Measurements from ENCODE around the gene PRDM15.

The PRDM15 gene

GRCh38 chr21:41923186-41923585 lies 44.0 kb upstream of the PRDM15 start:
- no peak for DNase-seq
- Histone ChIP-seq H3K9me2 (replicated peaks; ENCODE audit: insufficient read depth, low read length) (no peaks in the 10 kb centered on the region), H4K20me1 (ENCODE audit: insufficient read depth, low read length) (no peaks in the 10 kb centered on the region), H3K4me3 (ENCODE audit: low read length) (no peak overlapping the region), H3K9ac (ENCODE audit: low read length) (no peak overlapping the region), H3K27me3 (replicated peaks; ENCODE audit: insufficient read depth, low read length) (no peaks in the 10 kb centered on the region), H3K27ac (ENCODE audit: low read length) (no peak overlapping the region), H3K4me1 (ENCODE audit: low read length) (peaks cover 19% of the 10 kb centered on the region), H3K36me3 (replicated peaks; ENCODE audit: insufficient read depth, low read length) (no peaks in the 10 kb centered on the region), H2AFZ (ENCODE audit: low read length) (no peak overlapping the region), H3K4me2 (ENCODE audit: low read depth, low read length) (no peak overlapping the region), H3K9me3 (replicated peaks; ENCODE audit: insufficient read depth, low read length) (no peaks in the 10 kb centered on the region), H3F3A (ENCODE audit: insufficient read depth, low read length) (peaks cover 24% of the 10 kb centered on the region), H3K79me2 (ENCODE audit: low read length) (peaks cover 28% of the 10 kb centered on the region)
- TF ChIP-seq CTCF (IDR thresholded peaks at IDR 0.05; ENCODE audit: low read length) = no peak
- TF ChIP-seq EZH2phosphoT487 (IDR thresholded peaks at IDR 0.05; ENCODE audit: low read length) = no peak
- TF ChIP-seq EZH2 (optimal IDR thresholded peaks at IDR 0.05; ENCODE audit: low read depth, low read length) = no peak

GRCh38 chr21:41921021-41921420 lies 41.9 kb upstream of the PRDM15 start:
- no peaks in the 10 kb centered on the region for H4K20me1 ChIP-seq (ENCODE audit: insufficient read depth, low read length)
- H3K27me3 ChIP-seq (replicated peaks; ENCODE audit: insufficient read depth, low read length) = no peaks in the 10 kb centered on the region
- H3K27ac ChIP-seq (ENCODE audit: low read length) = no peak overlapping the region
- TF ChIP-seq CTCF (IDR thresholded peaks at IDR 0.05; ENCODE audit: low read length) = no peak
- TF ChIP-seq EZH2 (optimal IDR thresholded peaks at IDR 0.05; ENCODE audit: low read depth, low read length) = no peak
- no peak for TF ChIP-seq EZH2phosphoT487 (IDR thresholded peaks at IDR 0.05; ENCODE audit: low read length)
- 0 out of 2 replicates have a peak, but pooled peaks cover 2% of the 10 kb centered on the region for H3F3A ChIP-seq (ENCODE audit: insufficient read depth, low read length)
- no peaks in the 10 kb centered on the region for H3K9me2 ChIP-seq (replicated peaks; ENCODE audit: insufficient read depth, low read length)
- H3K4me2 ChIP-seq (ENCODE audit: low read depth, low read length) = no peak overlapping the region
- H3K9ac ChIP-seq (ENCODE audit: low read length) = no peak overlapping the region
- no peak overlapping the region for H3K4me3 ChIP-seq (ENCODE audit: low read length)
- H3K4me1 ChIP-seq (ENCODE audit: low read length) = peaks cover 8% of the 10 kb centered on the region; the same call in 1 of the 2 replicates
- DNase-seq = no peak
- no peak overlapping the region for H2AFZ ChIP-seq (ENCODE audit: low read length)
- no peaks in the 10 kb centered on the region for H3K9me3 ChIP-seq (replicated peaks; ENCODE audit: insufficient read depth, low read length)
- no peaks in the 10 kb centered on the region for H3K36me3 ChIP-seq (replicated peaks; ENCODE audit: insufficient read depth, low read length)
- H3K79me2 ChIP-seq (ENCODE audit: low read length) = peaks cover 25% of the 10 kb centered on the region

- no peak overlapping the region for H2AFZ ChIP-seq (ENCODE audit: low read length)
- H3K4me2 ChIP-seq (ENCODE audit: low read depth, low read length) = no peak overlapping the region
- no peak overlapping the region for H3K27ac ChIP-seq (ENCODE audit: low read length)
- TF ChIP-seq EZH2 (optimal IDR thresholded peaks at IDR 0.05; ENCODE audit: low read depth, low read length) = no peak
- no peak overlapping the region for H3K4me3 ChIP-seq (ENCODE audit: low read length)
- H3K9ac ChIP-seq (ENCODE audit: low read length) = no peak overlapping the region
- H3K4me1 ChIP-seq (ENCODE audit: low read length) = peaks cover 2% of the 10 kb centered on the region; the same call in 1 of the 2 replicates
- H3F3A ChIP-seq (ENCODE audit: insufficient read depth, low read length) = no peaks in the 10 kb centered on the region
- DNase-seq = no peak
- no peaks in the 10 kb centered on the region for H3K9me2 ChIP-seq (replicated peaks; ENCODE audit: insufficient read depth, low read length)
- no peaks in the 10 kb centered on the region for H3K36me3 ChIP-seq (replicated peaks; ENCODE audit: insufficient read depth, low read length)
- H3K9me3 ChIP-seq (replicated peaks; ENCODE audit: insufficient read depth, low read length) = no peaks in the 10 kb centered on the region
- peaks cover 20% of the 10 kb centered on the region for H3K79me2 ChIP-seq (ENCODE audit: low read length)
- H3K27me3 ChIP-seq (replicated peaks; ENCODE audit: insufficient read depth, low read length) = no peaks in the 10 kb centered on the region
- H4K20me1 ChIP-seq (ENCODE audit: insufficient read depth, low read length) = no peaks in the 10 kb centered on the region
Measured at GRCh38 chr21:41920476-41920875, 41.3 kb upstream of the PRDM15 start.

GRCh38 chr21:41919666-41920398 lies 40.7 kb upstream of the PRDM15 start:
- DNase-seq = no peak
- Histone ChIP-seq H3K4me2 (ENCODE audit: low read depth, low read length) (no peak overlapping the region), H3K79me2 (ENCODE audit: low read length) (peaks cover 13% of the 10 kb centered on the region), H3K9me2 (replicated peaks; ENCODE audit: insufficient read depth, low read length) (no peaks in the 10 kb centered on the region), H4K20me1 (ENCODE audit: insufficient read depth, low read length) (no peaks in the 10 kb centered on the region), H3F3A (ENCODE audit: insufficient read depth, low read length) (no peaks in the 10 kb centered on the region), H3K36me3 (replicated peaks; ENCODE audit: insufficient read depth, low read length) (no peaks in the 10 kb centered on the region), H3K27ac (ENCODE audit: low read length) (no peak overlapping the region), H3K27me3 (replicated peaks; ENCODE audit: insufficient read depth, low read length) (no peaks in the 10 kb centered on the region), H2AFZ (ENCODE audit: low read length) (no peak overlapping the region), H3K4me1 (ENCODE audit: low read length) (no peaks in the 10 kb centered on the region), H3K9ac (ENCODE audit: low read length) (no peak overlapping the region), H3K4me3 (ENCODE audit: low read length) (no peak overlapping the region), H3K9me3 (replicated peaks; ENCODE audit: insufficient read depth, low read length) (no peaks in the 10 kb centered on the region)
- TF ChIP-seq EZH2phosphoT487 (IDR thresholded peaks at IDR 0.05; ENCODE audit: low read length) (no peak), CTCF (IDR thresholded peaks at IDR 0.05; ENCODE audit: low read length) (no peak), EZH2 (optimal IDR thresholded peaks at IDR 0.05; ENCODE audit: low read depth, low read length) (no peak)
